Ureter (tissue), 1 donor: Measurements from ENCODE around the gene TRPV5. TPM values are rescaled to one million over a fixed set of nuclear protein-coding genes. Genes with fewer than 3 reads are reported as not detected.

Source experiments
- DNase-seq: peaks from one replicate; pipeline ENCODE4 v3.0.0-alpha.2; 2020; ENCODE audit warnings: low spot score
- total RNA-seq: library from RNA; stranded (reverse); gene quantifications from one replicate; pipeline ENCODE4 v1.2.4, GENCODE V29; 2023
- donor health status: DM: yes; HTN: yes; CAD: no.

TRPV5 gene
- total RNA-seq, 1 donor from 2014 or later: not detected

- peak; percentile 40 for DNase-seq
Measured at GRCh38 chr7:142871260-142872105, 62.1 kb downstream of the TRPV5 start.

- DNase-seq: peak; percentile 41
Measured at GRCh38 chr7:142870566-142871259, 62.8 kb downstream of the TRPV5 start.

GRCh38 chr7:142870147-142870559, 63.4 kb downstream of the TRPV5 start:
- peak; percentile 42 for DNase-seq

GRCh38 chr7:142869434-142869833, 64.1 kb downstream of the TRPV5 start:
- no peak for DNase-seq

- peak; percentile 30 for DNase-seq
Measured at GRCh38 chr7:142868986-142869415, 64.5 kb downstream of the TRPV5 start.

- peak; percentile 37 for DNase-seq
Measured at GRCh38 chr7:142868188-142868985, 65.2 kb downstream of the TRPV5 start.

- peak; percentile 39 for DNase-seq
Measured at GRCh38 chr7:142867398-142868187, 66.0 kb downstream of the TRPV5 start.

- no peak for DNase-seq
Measured at GRCh38 chr7:142867097-142867378, 66.5 kb downstream of the TRPV5 start.

- DNase-seq: no peak
Measured at GRCh38 chr7:142866361-142867096, 67.0 kb downstream of the TRPV5 start.

GRCh38 chr7:142865766-142866165, 67.8 kb downstream of the TRPV5 start:
- no peak for DNase-seq

- DNase-seq: peak; percentile 38
Measured at GRCh38 chr7:142864980-142865747, 68.4 kb downstream of the TRPV5 start.

GRCh38 chr7:142863891-142864685, 69.5 kb downstream of the TRPV5 start:
- peak; percentile 26 for DNase-seq

GRCh38 chr7:142862786-142863400, 70.7 kb downstream of the TRPV5 start:
- no peak for DNase-seq

- no peak for DNase-seq
Measured at GRCh38 chr7:142862351-142862750, 71.2 kb downstream of the TRPV5 start.

- no peak for DNase-seq
Measured at GRCh38 chr7:142860968-142861367, 72.6 kb downstream of the TRPV5 start.

- DNase-seq: peak; percentile 77
Measured at GRCh38 chr7:142859829-142860228, 73.7 kb downstream of the TRPV5 start.

- no peak for DNase-seq
Measured at GRCh38 chr7:142859411-142859810, 74.1 kb downstream of the TRPV5 start.
